ENCODE measurements around the gene RPL26.

DNA sequence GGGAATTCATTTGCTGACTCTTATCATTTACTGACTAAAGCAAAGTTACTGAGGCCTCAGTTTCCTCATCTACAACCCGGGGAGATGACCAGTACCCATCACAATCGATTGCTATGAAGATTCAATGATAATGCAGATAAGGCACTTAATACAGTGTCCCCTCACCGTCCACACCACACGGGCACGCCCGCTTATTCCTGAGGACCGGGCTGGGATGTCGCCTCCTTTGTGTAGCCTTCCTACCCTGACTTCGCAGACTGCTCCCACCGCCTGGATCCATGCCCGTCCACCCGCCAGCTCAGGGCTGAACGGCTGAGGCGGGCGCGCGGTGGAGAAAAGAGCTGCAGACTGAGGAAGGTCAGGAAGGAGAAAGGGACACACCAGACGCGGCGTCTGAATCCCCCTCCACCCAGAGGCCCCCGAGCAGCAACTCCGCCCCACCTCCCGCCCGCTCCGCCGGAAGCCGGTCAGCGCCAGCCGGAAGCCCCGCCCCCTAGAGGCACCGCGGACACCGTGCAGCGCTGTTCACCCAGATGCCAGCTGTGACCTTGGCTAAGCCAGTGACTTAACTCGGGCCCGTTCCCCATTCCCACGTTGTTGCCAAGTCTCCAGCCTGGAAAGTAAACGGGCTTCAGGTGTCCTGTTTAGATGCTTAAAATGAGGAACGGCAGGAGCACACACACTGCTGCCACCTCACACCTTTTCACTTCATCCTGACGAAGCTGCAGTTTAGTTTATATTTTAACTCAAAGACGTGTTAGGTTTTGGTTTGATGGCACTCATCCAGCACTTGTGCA, 6.5 kb downstream of the RPL26 start, which contains the start of gene KRABD2:
- TF ChIP-seq, protein P1, sequence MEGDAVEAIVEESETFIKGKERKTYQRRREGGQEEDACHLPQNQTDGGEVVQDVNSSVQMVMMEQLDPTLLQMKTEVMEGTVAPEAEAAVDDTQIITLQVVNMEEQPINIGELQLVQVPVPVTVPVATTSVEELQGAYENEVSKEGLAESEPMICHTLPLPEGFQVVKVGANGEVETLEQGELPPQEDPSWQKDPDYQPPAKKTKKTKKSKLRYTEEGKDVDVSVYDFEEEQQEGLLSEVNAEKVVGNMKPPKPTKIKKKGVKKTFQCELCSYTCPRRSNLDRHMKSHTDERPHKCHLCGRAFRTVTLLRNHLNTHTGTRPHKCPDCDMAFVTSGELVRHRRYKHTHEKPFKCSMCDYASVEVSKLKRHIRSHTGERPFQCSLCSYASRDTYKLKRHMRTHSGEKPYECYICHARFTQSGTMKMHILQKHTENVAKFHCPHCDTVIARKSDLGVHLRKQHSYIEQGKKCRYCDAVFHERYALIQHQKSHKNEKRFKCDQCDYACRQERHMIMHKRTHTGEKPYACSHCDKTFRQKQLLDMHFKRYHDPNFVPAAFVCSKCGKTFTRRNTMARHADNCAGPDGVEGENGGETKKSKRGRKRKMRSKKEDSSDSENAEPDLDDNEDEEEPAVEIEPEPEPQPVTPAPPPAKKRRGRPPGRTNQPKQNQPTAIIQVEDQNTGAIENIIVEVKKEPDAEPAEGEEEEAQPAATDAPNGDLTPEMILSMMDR (IDR thresholded peaks at IDR 0.05; ENCODE audit: low read depth, low read length), result peak; percentile 35
- TF ChIP-seq POLR2A (IDR thresholded peaks at IDR 0.05; ENCODE audit: extremely low read depth, insufficient read length), result peak; percentile 6
